Left ventricle myocardium superior (tissue), 1 donor: Measurements from ENCODE around the gene POMGNT2. TPM values are rescaled to one million over a fixed set of nuclear protein-coding genes. Genes with fewer than 3 reads are reported as not detected.
"Not testable (repeated sequence)": the region's sequence is repeated elsewhere in the genome, so short reads cannot be mapped to it uniquely, and the experiment has no call there.

Source experiments
- ATAC-seq: fragments of 200-7000 bp; cut with Tn5 transposase; one replicate; pipeline ENCODE4 v1.9.1; 2020; ENCODE audit warnings: mild to moderate bottlenecking, moderate library complexity
- DNase-seq: peaks from one replicate; pipeline ENCODE4 v3.0.0-alpha.2; 2020
- intact Hi-C: fragments of 100-400 bp; cut with micrococcal nuclease; formaldehyde crosslinking; loops from one replicate; pipeline ENCODE4 v1.11.0; 2022
- total RNA-seq: library from RNA; stranded (reverse); fragmentation: NEBNext Ultra II Directional; extraction: Animal tissue kit (Norgen Biotek cat#: 25700); gene quantifications from one replicate; pipeline ENCODE4 v1.2.1, GENCODE V29; 2021
- donor health status: DM: no; HTN: yes; CAD: no; lungs with severe emphysema.

The POMGNT2 gene
- total RNA-seq, 1 donor from 2014 or later: 20.7 TPM

DNA sequence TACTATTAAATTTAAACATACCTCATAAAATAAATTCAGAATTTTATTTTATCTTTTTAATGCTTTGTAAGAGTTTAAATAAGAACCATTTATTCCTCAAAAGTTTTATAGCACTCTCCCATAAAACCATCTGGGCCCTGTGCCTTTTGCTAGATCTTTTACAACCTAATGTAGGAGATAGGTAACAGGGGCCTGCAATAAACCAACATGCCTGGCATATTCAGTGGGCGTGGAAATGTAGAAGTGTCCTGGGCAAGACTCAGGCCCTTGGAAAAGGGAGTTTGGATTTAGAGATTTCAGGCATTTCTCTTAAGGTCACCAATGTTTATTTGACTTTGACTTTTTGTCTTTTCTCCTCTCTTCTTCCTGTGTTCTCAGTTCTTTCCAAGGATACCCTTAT, 46.4 kb downstream of the POMGNT2 start:
- ATAC-seq (no peak), DNase-seq (no peak)
- intact Hi-C loops: no loop called here

DNA sequence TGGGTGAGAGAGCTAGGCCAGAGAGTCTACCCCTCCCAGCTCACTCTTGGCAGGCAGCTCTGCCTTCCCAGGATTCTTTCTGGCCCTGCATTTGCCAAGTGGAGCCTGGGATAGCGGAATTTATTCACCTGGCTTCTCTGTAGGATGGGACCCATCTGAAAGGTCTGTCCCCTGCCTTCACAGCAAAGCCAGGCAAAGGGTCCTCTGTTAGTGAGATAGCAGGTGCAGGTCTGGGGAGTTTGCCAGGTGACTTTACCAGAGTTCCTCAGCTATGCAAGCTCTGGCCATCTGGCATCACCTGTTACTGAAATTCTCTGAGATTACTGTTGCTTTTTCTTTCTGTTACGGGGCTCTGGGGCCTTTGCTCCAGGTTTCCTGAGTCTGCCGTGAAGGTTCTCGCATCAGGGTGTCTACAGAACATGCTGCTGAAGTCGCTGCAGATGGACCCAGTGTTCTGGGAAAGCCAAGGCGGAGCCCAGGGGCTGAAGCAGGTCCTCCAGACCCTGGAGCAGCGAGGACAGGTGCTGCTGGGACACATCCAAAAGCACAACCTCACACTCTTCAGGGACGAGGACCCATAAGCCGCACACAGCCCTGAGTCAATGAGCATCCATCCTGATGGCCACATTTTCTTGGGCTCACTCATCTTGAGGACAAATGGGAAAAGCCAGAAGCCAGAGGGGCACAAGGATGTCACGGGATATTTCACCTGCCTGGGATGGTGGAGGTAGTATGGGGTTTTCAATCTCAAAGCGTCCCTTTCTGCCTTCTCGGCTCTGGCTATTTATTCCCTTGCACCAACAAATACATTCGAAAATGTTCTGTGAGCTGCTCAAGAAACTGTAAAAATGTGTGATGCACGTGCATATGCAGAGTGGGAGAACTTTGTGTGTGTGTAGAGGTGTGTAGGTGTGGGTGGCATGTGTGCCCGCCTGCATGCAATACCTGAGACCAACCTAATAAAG, 49.8 kb downstream of the POMGNT2 start:
- intact Hi-C loops: no loop called here
- ATAC-seq (no peak), DNase-seq (no peak)

DNA sequence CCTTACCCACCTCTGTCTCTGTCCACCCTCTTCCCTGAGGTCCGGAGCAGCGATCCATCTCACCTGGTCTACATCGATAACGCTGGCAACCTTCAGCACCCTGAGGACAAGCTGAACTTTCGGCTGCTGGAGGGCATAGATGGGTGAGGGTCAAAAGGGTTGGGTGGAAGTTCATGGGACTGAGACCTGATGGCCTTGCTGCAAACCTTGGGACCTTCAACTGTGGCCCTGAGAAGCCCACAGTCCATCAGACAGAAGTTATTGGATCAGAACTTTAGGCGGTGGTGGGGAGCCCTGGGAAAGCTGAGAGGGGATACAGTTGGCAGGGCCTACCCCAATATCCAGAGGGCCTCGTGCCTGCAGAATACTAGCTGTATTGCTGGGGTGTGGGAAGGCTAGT, 50.5 kb downstream of the POMGNT2 start:
- no peak for DNase-seq
- intact Hi-C loops: no loop called here
- no peak for ATAC-seq

DNA sequence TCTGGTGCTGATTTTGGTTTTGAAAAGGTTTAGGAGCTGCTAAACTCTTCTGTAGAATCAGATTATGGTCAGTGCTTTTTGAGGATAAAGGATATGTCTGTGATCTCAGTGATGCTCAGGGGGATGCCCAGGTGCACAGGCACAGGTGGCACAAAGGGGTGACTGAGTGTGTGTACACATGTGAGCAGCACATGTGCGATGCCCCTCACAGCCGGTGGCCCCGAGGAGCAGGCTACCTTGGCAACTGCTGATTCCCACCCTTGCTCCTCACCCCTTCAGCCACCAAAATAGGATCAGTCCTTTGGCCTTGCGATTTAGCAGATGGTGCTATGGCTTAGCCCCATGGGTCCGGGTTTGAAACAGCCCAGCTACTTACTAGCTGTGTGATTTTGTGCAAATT, 51.1 kb downstream of the POMGNT2 start:
- ATAC-seq: no peak
- DNase-seq: no peak

DNA sequence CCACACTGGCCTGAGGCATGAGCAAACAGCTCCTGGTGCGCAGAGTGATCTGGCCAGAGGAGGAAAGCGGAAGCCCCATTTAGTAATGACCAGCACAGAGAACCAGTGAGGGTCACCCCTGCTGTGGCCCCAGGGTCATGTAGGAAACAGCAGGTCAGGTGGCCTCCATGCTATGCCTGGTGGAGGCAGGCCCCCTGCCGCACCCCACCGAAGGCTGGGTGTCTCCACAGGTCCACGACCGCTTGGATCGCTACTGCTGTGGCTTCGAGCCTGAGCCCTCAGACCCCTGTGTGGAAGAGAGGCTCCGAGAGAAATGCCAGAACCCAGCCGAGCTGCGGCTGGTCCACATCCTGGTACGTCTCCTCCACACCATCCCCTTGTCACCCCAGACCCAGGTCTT, 52.6 kb downstream of the POMGNT2 start:
- ATAC-seq: no peak
- no peak for DNase-seq
- intact Hi-C loops: no loop called here

More for the DNA sequence above, 51.1 kb downstream of the POMGNT2 start:
- intact Hi-C loops: no loop called here

DNA sequence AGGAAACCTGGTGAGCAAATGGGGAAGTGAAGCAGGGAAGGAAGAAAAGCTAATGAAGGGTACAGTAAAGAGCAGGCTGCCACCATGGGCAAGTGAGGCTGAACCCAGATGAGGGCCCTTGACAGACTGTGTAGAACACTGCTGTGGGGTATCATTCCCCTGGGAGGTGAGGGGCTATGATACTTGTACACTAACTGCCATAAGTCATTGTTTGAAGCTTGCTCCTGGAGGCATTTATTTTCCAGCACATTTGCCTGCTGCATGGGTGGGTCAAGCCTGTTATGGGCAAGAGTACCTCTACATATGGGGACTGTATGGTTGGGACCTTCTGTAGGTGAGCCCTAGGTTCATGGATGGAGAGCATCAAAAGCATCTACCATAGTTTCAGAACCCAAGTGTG, 57.4 kb downstream of the POMGNT2 start:
- intact Hi-C loops: no loop called here
- DNase-seq (no peak), ATAC-seq (no peak)

DNA sequence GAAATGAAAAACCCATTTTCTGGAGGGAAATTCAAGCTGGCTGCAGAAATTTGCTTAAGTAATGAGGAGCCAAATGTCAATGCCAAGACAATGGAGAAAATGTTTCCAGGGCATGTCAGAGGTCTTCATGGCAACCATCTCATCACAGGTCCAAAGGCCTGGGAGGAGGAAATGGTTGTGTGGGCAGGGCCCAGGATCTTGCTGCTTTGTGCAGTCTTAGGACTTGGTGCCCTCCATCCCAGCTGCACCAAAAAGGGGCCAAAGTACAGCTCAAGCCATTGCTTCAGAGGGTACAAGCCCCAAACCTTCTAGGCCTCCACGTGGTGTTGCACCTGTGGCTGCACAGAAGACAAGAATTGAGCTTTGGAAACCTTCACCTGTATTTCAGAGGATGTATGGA, 59.3 kb downstream of the POMGNT2 start:
- ATAC-seq: no peak
- intact Hi-C loops: no loop called here
- no peak for DNase-seq

DNA sequence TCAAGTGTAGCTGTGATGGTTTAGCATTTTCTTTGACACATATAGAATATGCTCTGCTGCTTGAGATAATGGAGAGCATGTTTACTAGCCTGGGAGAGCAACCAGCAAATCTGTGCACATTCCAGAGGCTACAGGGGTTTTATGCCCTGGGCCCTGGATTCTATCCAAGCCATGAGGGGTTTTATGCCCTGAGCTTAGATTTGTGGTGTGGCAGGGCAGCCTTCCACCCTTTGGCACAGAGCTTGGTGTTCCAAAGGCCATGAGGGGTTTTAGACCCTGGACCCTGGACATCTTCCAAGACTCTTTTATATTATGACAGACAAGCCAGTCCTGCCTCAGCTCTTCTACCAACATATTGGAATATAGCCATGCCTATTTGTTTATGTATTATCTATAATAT, 60.8 kb downstream of the POMGNT2 start:
- DNase-seq, ATAC-seq, intact Hi-C loops: not testable (repeated sequence)

DNA sequence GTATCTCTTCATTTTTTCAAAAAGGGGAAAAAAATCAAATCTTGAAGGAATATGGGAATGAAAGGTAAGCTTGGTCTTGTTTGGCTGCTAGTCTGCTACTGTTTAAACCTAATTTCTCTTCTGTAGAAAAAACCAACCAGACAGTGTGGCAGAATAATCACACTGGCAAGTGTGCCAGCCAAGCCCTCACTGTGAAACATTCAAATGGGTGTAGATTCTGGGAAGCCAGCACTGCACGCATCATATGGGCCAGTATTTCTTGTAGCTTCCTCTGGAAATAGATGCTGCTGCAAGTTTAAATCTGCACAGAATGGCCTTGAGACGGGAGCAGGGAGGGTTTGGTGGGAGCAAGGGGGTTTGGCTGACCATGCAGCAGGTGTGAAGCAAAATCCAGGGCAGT, 62.1 kb downstream of the POMGNT2 start:
- no peak for DNase-seq
- intact Hi-C loops: no loop called here
- ATAC-seq: no peak

DNA sequence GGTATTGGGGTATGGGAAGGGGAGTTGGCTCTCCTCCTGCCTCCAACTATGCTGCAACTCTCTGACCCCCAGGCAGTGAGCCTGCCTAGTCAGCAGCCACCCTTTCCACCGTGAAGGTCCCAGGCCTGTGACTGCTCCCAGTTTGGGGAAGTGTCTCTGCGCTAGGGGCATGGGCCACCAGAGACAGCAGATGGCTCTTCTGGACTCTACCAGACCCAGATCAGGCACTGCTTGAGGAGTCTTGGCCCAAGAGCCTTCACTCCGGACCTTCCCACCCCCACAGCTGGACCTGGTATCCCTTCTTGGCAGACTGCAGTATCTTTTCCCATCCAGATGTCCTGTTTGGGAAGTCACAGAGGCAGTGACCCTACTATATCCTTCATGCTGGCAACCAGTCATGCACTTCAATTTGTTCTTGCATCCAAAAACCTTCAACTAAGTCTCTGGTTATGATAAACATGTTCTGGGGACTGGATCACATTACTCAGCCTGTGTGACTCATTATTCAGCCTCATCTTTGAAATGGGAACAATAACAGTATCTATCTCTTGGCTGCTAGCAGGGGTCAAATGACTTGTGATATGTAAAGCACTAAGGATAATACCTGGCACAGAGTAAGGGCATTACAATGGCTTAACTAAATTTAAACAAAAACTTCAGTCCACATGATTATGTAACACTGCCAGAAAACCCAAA, 62.7 kb downstream of the POMGNT2 start:
- DNase-seq (no peak), ATAC-seq (peak; percentile 87)
- intact Hi-C loops: no loop called here

DNA sequence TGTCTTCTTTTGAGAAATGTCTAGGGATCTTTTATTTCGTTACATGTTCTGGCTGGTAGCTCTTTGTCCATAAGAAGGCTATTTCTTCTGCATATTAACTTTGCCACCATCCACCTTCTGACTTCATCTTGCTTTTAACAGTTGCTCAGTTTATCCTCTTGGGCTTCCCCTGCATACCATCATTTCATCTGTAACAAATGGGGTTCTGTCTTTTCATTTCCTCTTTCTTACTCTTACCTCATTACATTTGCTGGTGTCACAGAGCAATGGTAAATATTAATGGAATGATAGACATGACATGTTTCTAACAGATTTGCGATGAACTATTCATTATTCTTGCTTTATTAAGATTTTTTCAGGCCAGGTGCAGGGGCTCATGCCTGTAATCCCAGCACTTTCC, 64.4 kb downstream of the POMGNT2 start:
- intact Hi-C loops: no loop called here
- ATAC-seq: no peak
- no peak for DNase-seq

DNA sequence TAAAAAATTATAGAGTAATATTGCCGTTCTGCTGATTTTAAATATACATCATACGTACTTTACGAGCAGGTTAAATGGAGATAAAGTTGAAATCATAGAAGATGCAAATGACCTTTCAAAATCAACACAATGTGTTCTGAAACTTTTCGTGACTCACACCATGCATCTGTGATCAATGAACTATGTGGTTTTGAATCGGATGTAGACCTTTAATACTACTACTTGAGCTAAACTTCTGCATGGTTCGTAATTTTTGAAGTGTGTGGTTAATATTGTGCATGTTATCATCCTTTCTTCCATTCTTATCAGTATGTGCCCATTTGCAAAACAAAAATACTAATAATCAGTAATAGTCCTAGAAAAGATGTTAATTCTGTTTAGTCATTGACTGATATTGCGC, 67.9 kb downstream of the POMGNT2 start:
- no peak for DNase-seq
- ATAC-seq: no peak
- intact Hi-C loops: no loop called here

DNA sequence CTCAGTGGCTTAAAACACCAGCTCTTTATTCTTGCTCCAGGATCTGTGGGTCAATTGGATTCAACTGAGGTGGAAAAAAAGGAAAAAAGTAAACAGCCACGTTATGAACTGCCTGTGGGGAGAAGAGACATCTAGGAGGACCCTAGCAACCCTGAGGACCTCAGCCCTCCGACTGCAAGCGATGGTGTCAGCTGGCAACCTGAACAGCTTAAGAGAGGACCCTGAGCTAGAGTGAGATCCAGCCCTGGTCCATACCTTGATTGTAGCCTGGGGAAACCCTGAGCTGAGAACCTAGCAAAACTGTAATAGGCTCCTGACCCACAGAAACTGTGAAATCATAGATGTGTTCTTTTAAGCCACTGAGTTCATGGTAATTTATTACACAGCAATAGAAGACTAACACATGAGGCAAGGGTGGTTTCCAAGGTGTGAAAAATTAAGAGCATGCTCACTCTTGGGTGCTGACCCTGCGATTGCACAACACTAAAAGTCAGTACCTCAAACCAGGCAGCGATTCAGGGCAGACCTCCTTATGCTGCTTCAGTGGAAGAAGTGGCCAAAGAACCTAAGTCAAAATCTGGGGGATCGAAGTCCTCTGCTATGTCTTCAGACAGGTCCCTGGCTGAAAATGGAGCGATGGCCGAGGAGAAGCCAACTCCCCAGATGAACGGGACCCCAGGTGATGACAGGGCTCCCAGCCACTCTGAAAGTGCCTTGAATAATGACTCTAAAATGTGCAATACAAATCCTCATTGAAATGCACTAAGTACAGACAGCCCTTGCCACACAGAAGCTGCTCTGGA, 69.1 kb downstream of the POMGNT2 start:
- intact Hi-C loops: no loop called here
- DNase-seq (no peak), ATAC-seq (no peak)

DNA sequence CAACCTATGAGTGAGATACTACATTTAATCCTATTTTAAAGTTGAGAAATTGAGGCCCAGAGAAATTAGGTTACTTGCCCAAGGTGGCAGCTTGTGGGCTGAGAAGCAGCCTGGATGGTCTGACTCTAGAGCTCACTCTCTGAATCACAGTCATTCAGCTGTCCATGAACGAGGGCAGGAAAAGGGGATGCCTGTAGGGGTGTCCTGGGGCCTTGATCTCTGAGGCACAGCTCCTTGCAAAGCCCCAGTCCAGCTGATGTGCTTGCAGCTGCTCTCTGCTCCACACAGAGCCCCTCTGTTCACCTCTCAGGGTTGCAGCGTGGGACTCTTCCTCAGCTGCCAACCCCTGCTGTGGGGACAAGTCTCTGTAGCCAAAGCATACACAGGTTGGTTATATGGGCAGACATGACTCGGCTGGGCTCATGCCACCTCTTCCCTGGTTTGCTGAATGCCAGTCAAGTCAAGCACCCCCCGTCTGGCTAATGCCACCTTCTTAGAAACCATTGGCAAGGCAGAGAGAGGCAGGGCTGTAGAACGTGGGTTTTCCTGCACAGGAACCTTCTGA, 70.0 kb downstream of the POMGNT2 start:
- no peak for DNase-seq
- no peak for ATAC-seq
- intact Hi-C loops: no loop called here

DNA sequence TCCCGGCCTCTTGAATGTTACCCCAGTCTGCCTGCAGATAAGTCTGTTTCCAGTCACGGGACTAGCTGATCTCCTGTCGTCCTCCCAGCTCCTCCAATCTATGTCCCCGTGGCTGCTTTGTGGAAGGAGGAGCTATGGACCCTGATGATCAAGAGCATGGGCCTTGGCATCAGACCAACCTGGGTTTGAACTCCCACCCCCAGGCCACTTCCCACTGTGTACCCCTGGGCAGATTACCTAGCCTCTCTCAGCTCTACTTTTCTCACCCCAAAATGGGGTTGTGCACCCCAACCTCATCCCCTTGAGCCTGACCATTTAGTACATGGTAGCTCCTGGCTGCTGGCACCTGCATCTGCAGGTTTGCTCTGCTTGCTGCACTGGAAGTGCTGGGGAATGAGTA, 71.0 kb downstream of the POMGNT2 start:
- intact Hi-C loops: no loop called here
- no peak for DNase-seq
- no peak for ATAC-seq

DNA sequence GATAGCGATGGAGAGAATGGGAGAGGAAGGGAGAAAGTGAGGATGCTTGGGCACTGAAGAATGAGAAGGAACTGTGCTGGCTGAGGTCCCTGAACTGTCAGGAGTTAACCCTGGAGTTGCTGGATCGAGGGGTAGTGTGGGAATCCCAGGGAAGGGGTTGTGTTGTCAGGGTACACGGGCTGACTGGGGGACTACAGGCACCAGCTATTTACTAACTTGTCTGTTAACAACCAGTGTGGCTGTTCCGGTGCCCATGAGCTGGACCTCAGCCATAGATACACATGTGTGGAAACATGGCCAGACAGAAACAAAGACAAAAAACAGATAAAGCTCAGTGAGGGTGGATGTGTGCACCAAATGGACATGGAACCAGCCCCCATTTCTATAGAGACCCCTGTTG, 71.7 kb downstream of the POMGNT2 start:
- no peak for DNase-seq
- no peak for ATAC-seq
- intact Hi-C loops: no loop called here

DNA sequence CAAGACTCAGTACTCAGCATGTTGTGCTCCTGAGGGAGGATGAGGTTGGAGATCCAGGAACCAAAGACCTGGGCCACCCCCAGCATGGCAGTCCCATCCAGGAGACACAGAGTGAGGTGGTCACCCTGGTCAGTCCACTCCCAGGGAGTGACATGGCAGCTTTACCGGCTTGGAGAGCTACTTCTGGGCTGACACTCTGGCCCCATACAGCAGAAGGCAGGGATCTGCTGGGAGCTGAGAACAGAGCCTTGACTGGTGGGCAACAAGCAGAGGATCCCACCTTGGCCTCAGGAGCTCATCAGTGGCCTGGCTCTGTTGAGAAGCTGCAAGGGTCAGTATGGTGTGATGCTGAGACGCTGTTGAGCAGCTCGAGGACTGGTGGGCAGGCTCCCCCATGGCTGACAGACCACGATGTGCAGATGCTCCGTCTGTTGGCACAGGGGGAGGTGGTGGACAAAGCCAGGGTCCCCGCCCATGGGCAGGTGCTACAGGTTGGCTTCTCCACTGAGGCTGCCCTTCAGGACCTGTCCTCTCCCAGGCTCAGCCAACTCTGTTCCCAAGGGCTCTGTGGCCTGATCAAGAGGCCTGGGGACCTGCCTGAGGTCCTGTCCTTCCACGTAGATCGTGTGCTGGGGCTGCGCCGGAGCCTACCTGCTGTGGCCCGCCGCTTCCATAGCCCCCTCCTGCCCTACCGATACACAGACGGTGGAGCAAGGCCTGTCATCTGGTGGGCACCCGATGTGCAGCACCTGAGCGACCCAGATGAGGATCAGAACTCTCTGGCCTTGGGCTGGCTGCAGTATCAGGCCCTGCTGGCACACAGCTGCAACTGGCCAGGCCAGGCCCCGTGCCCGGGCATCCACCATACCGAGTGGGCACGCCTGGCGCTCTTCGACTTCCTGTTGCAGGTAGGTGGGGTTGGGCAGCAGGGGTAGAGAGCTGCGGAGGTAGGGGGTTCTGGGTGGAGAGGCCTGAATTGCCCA, 72.9 kb downstream of the POMGNT2 start:
- no peak for DNase-seq
- no peak for ATAC-seq
- intact Hi-C loops: no loop called here

DNA sequence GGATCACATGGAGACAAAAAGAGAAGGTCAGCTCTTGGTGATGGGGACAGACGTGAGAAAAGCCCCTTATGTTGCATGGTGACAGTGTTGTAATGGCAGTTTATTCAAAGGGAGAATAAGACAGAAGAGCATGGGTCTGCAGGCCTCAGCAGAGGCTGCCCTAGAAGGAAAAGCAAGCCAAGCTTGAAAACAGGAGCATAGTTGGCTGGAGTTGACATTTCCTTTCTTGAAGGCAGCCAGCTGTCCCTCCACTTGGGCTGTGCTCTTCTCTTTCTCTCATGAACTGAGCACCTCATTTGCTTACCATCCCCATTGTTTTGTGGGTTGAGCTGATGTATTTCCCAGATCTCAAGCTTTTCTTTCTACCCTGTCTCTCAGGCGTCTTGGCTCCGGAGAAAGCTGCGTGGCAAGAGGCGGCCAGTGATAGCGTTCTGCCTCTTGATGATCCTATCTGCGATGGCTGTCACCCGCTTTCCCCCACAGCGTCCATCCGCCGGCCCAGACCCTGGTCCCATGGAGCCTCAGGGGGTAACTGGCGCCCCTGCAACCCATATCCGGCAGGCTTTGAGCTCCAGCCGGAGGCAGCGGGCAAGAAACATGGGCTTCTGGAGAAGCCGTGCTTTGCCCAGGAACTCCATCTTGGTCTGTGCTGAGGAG, 73.9 kb downstream of the POMGNT2 start:
- ATAC-seq (peak; percentile 86), DNase-seq (no peak)
- intact Hi-C loops: no loop called here
